Duodenal mucosa (tissue), 2 donors: ENCODE results near the gene CRYBG1.

Source experiments
- H3K27ac ChIP-seq: one replicate; pipeline ENCODE4 v1.7.0; 2013; ENCODE audit warnings: low read depth, low read length
- H3K27me3 ChIP-seq, 2 donors: one replicate each; pipeline ENCODE4 v1.7.0; 2013; ENCODE audit warnings: low read length in 2 of 2, control low read depth in 1 of 2; ENCODE audit not compliant: insufficient read depth in 2 of 2, control insufficient read depth in 1 of 2
- H3K36me3 ChIP-seq, 2 donors: one replicate each; pipeline ENCODE4 v1.7.0; 2013; ENCODE audit warnings: low read length in 2 of 2, control low read depth in 1 of 2; ENCODE audit not compliant: insufficient read depth in 2 of 2, control insufficient read depth in 1 of 2
- H3K4me1 ChIP-seq, 2 donors: one replicate each; pipeline ENCODE4 v1.7.0; 2013; ENCODE audit warnings: low read length in 2 of 2, control low read depth in 1 of 2; ENCODE audit not compliant: insufficient read depth in 2 of 2, control insufficient read depth in 1 of 2
- H3K4me3 ChIP-seq, 2 donors: one replicate each; pipeline ENCODE4 v1.7.0; 2013; ENCODE audit warnings: low read length in 2 of 2, low read depth in 1 of 2
- H3K9ac ChIP-seq, 2 donors: one replicate each; pipeline ENCODE4 v1.7.0; 2013; ENCODE audit warnings: low read length in 2 of 2, low read depth in 1 of 2
- H3K9me3 ChIP-seq, 2 donors: one replicate each; pipeline ENCODE4 v1.7.0; 2013; ENCODE audit warnings: low read length in 2 of 2, control low read depth in 1 of 2; ENCODE audit not compliant: control insufficient read depth in 1 of 2

CRYBG1 gene

GRCh38 chr6:106530026-106530425, 169.5 kb downstream of the CRYBG1 start:
- Histone ChIP-seq H3K9ac (no peak overlapping the region), H3K27ac (no peak overlapping the region), H3K4me3 (no peak overlapping the region), H3K9me3 (no peaks in the 10 kb centered on the region), H3K27me3 (no peaks in the 10 kb centered on the region), H3K36me3 (peaks cover 4 to 25% of the 10 kb centered on the region in 2 donors), H3K4me1 (peaks cover 4 to 16% of the 10 kb centered on the region in 2 donors)

- Histone ChIP-seq H3K27me3 (no peaks in the 10 kb centered on the region), H3K9me3 (no peaks in the 10 kb centered on the region)
These were observed 170.0 kb downstream of the CRYBG1 start for GRCh38 chr6:106530502-106530901.

GRCh38 chr6:106533054-106533453, 172.5 kb downstream of the CRYBG1 start:
- Histone ChIP-seq H3K27ac (no peak overlapping the region), H3K36me3 (peaks cover 4 to 25% of the 10 kb centered on the region in 2 donors), H3K4me3 (no peak overlapping the region), H3K4me1 (peaks cover 3 to 33% of the 10 kb centered on the region in 2 donors), H3K27me3 (no peaks in the 10 kb centered on the region), H3K9me3 (no peaks in the 10 kb centered on the region), H3K9ac (no peak overlapping the region)

More at GRCh38 chr6:106530502-106530901, 170.0 kb downstream of the CRYBG1 start:
- H3K4me1 ChIP-seq: peaks cover 1 to 13% of the 10 kb centered on the region in 2 donors
- no peak overlapping the region for H3K4me3 ChIP-seq
- no peak overlapping the region for H3K27ac ChIP-seq
- H3K9ac ChIP-seq: no peak overlapping the region
- peaks cover 4 to 25% of the 10 kb centered on the region in 2 donors for H3K36me3 ChIP-seq

- Histone ChIP-seq H3K36me3 (peaks cover 0 to 25% of the 10 kb centered on the region in 2 donors), H3K4me1 (peaks cover 5 to 37% of the 10 kb centered on the region in 2 donors), H3K4me3 (no peak overlapping the region), H3K9me3 (no peaks in the 10 kb centered on the region), H3K9ac (no peak overlapping the region), H3K27ac (no peak overlapping the region), H3K27me3 (no peaks in the 10 kb centered on the region)
These were observed 173.5 kb downstream of the CRYBG1 start for GRCh38 chr6:106534004-106534403.

GRCh38 chr6:106534564-106534982, 174.1 kb downstream of the CRYBG1 start:
- no peaks in the 10 kb centered on the region for H3K9me3 ChIP-seq
- no peaks in the 10 kb centered on the region for H3K27me3 ChIP-seq
- no peak overlapping the region for H3K9ac ChIP-seq
- no peak overlapping the region for H3K4me3 ChIP-seq
- no peak overlapping the region for H3K27ac ChIP-seq
- H3K4me1 ChIP-seq: peaks cover 5 to 32% of the 10 kb centered on the region in 2 donors
- H3K36me3 ChIP-seq: peaks cover 0 to 25% of the 10 kb centered on the region in 2 donors

- Histone ChIP-seq H3K27ac (no peak overlapping the region), H3K9me3 (no peaks in the 10 kb centered on the region), H3K4me3 (no peak overlapping the region), H3K9ac (no peak overlapping the region), H3K36me3 (peaks cover 3 to 24% of the 10 kb centered on the region in 2 donors), H3K4me1 (peaks cover 5 to 30% of the 10 kb centered on the region in 2 donors), H3K27me3 (no peaks in the 10 kb centered on the region)
These were observed 174.5 kb downstream of the CRYBG1 start for GRCh38 chr6:106535012-106535411.

GRCh38 chr6:106536357-106536756, 175.8 kb downstream of the CRYBG1 start:
- H3K27me3 ChIP-seq: no peaks in the 10 kb centered on the region
- no peak overlapping the region for H3K9ac ChIP-seq
- H3K4me3 ChIP-seq: no peak overlapping the region
- H3K4me1 ChIP-seq: peaks cover 5 to 30% of the 10 kb centered on the region in 2 donors
- H3K27ac ChIP-seq: no peak overlapping the region
- H3K9me3 ChIP-seq: no peaks in the 10 kb centered on the region
- H3K36me3 ChIP-seq: peaks cover 6 to 21% of the 10 kb centered on the region in 2 donors

GRCh38 chr6:106536851-106537250, 176.3 kb downstream of the CRYBG1 start:
- peaks cover 5 to 30% of the 10 kb centered on the region in 2 donors for H3K4me1 ChIP-seq
- peaks cover 6 to 21% of the 10 kb centered on the region in 2 donors for H3K36me3 ChIP-seq
- no peak overlapping the region for H3K9ac ChIP-seq
- no peak overlapping the region for H3K4me3 ChIP-seq
- no peaks in the 10 kb centered on the region for H3K27me3 ChIP-seq
- H3K27ac ChIP-seq: no peak overlapping the region
- H3K9me3 ChIP-seq: no peaks in the 10 kb centered on the region

GRCh38 chr6:106537662-106538061, 177.1 kb downstream of the CRYBG1 start:
- H3K4me3 ChIP-seq: no peak overlapping the region

GRCh38 chr6:106538145-106538544, 177.6 kb downstream of the CRYBG1 start:
- no peaks in the 10 kb centered on the region for H3K27me3 ChIP-seq
- no peak overlapping the region for H3K4me3 ChIP-seq
- H3K9me3 ChIP-seq: no peaks in the 10 kb centered on the region
- no peak overlapping the region for H3K27ac ChIP-seq
- H3K36me3 ChIP-seq: peaks cover 6 to 19% of the 10 kb centered on the region in 2 donors
- H3K9ac ChIP-seq: no peak overlapping the region
- H3K4me1 ChIP-seq: peaks cover 5 to 30% of the 10 kb centered on the region in 2 donors

More at GRCh38 chr6:106537662-106538061, 177.1 kb downstream of the CRYBG1 start:
- Histone ChIP-seq H3K4me1 (peaks cover 5 to 30% of the 10 kb centered on the region in 2 donors), H3K36me3 (peaks cover 6 to 21% of the 10 kb centered on the region in 2 donors), H3K27ac (no peak overlapping the region), H3K9ac (no peak overlapping the region), H3K27me3 (no peaks in the 10 kb centered on the region), H3K9me3 (no peaks in the 10 kb centered on the region)
